AG10803 (cell line): ENCODE measurements around the gene NEK8.

Experiments used
- DNase-seq: peaks from one replicate; pipeline ENCODE4 v3.0.0; 2010; ENCODE audit warnings: low read depth
- H3K4me3 ChIP-seq: 2 replicates; pipeline ENCODE4 v1.5.1; 2011; ENCODE audit warnings: mild to moderate bottlenecking, low read length, control low read depth
- CTCF ChIP-seq: conservative IDR thresholded peaks from 2 replicates; pipeline ENCODE4 v1.5.1; 2011; ENCODE audit warnings: mild to moderate bottlenecking, low read length, control low read depth, inconsistent platforms

The NEK8 gene

GRCh38 chr17:28737770-28738679 is 9.4 kb downstream of the NEK8 start:
- H3K4me3 ChIP-seq, result no peak overlapping the region
- TF ChIP-seq CTCF, result no peak
- no peak for DNase-seq

GRCh38 chr17:28738680-28739384 is 10.2 kb downstream of the NEK8 start:
- no peak for TF ChIP-seq CTCF
- no peak overlapping the region for H3K4me3 ChIP-seq
- no peak for DNase-seq

GRCh38 chr17:28740406-28741357 is 12.1 kb downstream of the NEK8 start:
- H3K4me3 ChIP-seq, result no peak overlapping the region
- no peak for TF ChIP-seq CTCF
- DNase-seq, result no peak

GRCh38 chr17:28741358-28742349 is 13.1 kb downstream of the NEK8 start:
- no peak for DNase-seq
- TF ChIP-seq CTCF, result no peak
- H3K4me3 ChIP-seq, result no peak overlapping the region

- peak; percentile 92 for DNase-seq
- TF ChIP-seq CTCF, result peak; percentile 28
- H3K4me3 ChIP-seq, result peak within 1 kb of the TSS; percentile 88
These were observed 14.9 kb downstream of the NEK8 start, which contains the start of gene TRAF4 for GRCh38 chr17:28743243-28744103. Gene TRAF4 (plus strand): TSS chr17:28744011. CDS start chr17:28744113, 102 bp downstream.
